Measurements from ENCODE around the gene CASD1. TPM values are rescaled to one million over a fixed set of nuclear protein-coding genes. Genes with fewer than 3 reads are reported as not detected.

The CASD1 gene
- total and polyA plus RNA-seq, 12 donors = 8.6 to 26.9 (median 19.9) TPM

DNA sequence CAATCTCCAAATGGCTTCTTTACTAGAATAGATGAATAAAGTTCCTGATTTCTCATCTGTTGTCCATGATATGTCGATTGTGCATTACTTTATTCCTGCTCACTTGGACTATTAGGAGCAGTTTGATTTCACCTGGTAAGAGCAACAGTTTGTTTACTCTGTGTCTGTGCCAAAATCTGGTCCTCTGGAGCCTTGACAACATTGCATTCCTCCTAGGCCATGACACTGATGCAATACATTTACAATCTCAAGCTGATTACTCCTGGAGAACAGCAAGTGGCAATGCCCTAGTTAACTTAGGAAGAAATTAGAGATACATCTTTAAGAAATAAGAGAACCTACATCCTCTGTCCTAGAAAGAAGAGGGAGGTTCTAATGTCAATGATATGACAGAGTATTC, 74.5 kb downstream of the CASD1 start:
- DNase-seq = peak in 1 of 2 donors; percentile 14
- TF ChIP-seq, protein P1, sequence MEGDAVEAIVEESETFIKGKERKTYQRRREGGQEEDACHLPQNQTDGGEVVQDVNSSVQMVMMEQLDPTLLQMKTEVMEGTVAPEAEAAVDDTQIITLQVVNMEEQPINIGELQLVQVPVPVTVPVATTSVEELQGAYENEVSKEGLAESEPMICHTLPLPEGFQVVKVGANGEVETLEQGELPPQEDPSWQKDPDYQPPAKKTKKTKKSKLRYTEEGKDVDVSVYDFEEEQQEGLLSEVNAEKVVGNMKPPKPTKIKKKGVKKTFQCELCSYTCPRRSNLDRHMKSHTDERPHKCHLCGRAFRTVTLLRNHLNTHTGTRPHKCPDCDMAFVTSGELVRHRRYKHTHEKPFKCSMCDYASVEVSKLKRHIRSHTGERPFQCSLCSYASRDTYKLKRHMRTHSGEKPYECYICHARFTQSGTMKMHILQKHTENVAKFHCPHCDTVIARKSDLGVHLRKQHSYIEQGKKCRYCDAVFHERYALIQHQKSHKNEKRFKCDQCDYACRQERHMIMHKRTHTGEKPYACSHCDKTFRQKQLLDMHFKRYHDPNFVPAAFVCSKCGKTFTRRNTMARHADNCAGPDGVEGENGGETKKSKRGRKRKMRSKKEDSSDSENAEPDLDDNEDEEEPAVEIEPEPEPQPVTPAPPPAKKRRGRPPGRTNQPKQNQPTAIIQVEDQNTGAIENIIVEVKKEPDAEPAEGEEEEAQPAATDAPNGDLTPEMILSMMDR (IDR thresholded peaks at IDR 0.05) = no peak
- no peak overlapping the region for H3K27ac ChIP-seq
- no peaks in the 10 kb centered on the region for H3K27me3 ChIP-seq
- WGBS, 2 donors = 54 to 61% methylated on average over 1 of the region's 1 CpG
- intact Hi-C loops (cut with DNase I) = no loop called here
- peak in 7 of 8 donors; percentile 28 to 85 (median 70) for ATAC-seq
- H3K4me3 ChIP-seq = no peak overlapping the region
- H3K9me3 ChIP-seq = peaks cover 0 to 4% (median 0%) of the 10 kb centered on the region in 11 donors
- peaks cover 0 to 22% (median 0%) of the 10 kb centered on the region in 9 donors for H3K36me3 ChIP-seq
- H3K4me1 ChIP-seq = peaks cover 0 to 12% (median 0%) of the 10 kb centered on the region in 9 donors

DNA sequence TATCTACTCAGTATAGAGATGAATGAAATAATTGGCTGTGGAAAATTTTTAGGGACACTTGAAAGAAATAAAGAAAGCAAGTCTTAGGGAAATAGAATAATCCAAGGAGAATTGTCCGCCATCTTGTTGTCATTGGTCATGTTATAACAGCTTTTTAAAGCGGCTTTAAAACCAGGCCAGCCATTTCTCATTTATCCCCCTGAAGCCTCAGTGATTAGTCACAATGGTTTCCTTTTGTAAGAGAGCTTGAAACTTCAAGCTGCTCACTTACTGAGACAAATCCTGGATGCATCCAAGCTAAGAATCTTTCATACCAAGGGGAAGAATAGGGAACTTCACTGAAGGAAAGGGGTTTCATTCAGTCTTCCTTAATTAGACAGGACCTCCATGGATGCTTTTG, 78.5 kb downstream of the CASD1 start:
- Histone ChIP-seq H3K9me3 (no peaks in the 10 kb centered on the region), H3K36me3 (peaks cover 0 to 32% (median 0%) of the 10 kb centered on the region in 9 donors), H3K27ac (no peak overlapping the region), H3K27me3 (no peaks in the 10 kb centered on the region), H3K4me1 (peaks cover 0 to 12% (median 0%) of the 10 kb centered on the region in 9 donors), H3K4me3 (no peak overlapping the region)
- no peak for ATAC-seq
- 94 to 95% methylated on average over 2 of the region's 2 CpGs for WGBS, 2 donors
- intact Hi-C loops (cut with DNase I) = no loop called here
- TF ChIP-seq, protein P1 (IDR thresholded peaks at IDR 0.05) = no peak
- no peak for DNase-seq

DNA sequence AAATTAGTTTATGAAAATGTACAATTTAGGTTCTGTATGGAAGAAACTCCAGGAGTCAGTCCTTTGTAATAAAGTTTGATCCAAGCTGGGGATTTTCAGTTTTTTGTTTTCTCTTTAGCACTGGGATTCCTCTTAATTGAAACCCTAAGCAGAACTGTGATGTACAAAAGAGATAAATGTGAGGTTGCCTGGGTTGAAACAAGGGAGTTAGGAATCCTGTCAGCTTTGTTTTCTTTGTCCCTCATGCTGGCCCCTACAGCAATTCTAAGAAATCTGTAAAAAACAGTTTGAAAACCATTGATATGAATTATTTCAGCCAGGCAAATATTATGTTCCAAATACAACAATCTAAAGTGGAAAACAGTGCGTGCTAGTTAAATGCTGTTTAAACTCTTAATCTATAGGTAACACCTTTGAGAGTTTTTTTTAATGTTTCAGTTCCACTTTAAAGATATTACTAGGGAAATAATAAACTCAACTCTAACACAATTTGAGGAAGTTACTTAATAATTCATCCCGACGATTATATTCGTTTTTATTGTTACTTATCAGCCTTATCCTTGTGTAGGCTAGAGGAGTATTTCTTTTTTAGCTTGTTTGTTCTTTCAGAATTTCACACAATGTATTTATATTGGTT, 81.0 kb downstream of the CASD1 start:
- Histone ChIP-seq H3K27ac (no peak overlapping the region), H3K4me1 (no peaks in the 10 kb centered on the region), H3K36me3 (peaks cover 0 to 32% (median 0%) of the 10 kb centered on the region in 9 donors), H3K4me3 (no peak overlapping the region), H3K9me3 (no peaks in the 10 kb centered on the region), H3K27me3 (no peaks in the 10 kb centered on the region)
- no peak for DNase-seq
- no peak for ATAC-seq
- intact Hi-C loops (cut with DNase I) = no loop called here
- TF ChIP-seq, protein P1 (IDR thresholded peaks at IDR 0.05) = no peak
- WGBS, 2 donors = 66 to 71% methylated on average over 4 of the region's 4 CpGs

DNA sequence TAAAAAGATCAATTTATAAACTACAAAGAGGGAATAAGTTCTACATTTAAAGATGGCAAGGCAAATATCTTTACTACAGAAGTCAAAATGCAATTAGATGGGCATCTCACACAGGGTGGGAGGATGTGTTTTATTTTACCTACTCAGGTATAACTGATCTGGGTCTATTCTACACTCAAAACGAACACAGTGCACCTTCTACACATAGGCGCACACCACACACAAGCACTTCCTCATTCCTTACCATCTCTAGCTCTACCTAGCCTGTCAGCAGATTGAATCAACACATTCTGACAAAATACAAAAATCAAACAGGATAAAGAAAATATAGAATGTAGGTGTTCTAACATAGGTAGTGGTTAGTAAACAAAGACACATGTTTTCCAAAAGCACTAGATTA, 81.6 kb downstream of the CASD1 start:
- H3K36me3 ChIP-seq = peaks cover 0 to 32% (median 0%) of the 10 kb centered on the region in 9 donors
- 88 to 91% methylated on average over 2 of the region's 2 CpGs for WGBS, 2 donors
- DNase-seq (no peak), ATAC-seq (no peak)
- TF ChIP-seq, protein P1 (IDR thresholded peaks at IDR 0.05) = no peak
- intact Hi-C loops (cut with DNase I) = no loop called here
- H3K27me3 ChIP-seq = no peaks in the 10 kb centered on the region
- H3K9me3 ChIP-seq = no peaks in the 10 kb centered on the region
- no peak overlapping the region for H3K4me3 ChIP-seq
- H3K4me1 ChIP-seq = no peaks in the 10 kb centered on the region
- H3K27ac ChIP-seq = no peak overlapping the region

Data from heart right ventricle (tissue), 16 donors.